ENCODE results near the gene SPINK5.

- TF ChIP-seq, protein P1, sequence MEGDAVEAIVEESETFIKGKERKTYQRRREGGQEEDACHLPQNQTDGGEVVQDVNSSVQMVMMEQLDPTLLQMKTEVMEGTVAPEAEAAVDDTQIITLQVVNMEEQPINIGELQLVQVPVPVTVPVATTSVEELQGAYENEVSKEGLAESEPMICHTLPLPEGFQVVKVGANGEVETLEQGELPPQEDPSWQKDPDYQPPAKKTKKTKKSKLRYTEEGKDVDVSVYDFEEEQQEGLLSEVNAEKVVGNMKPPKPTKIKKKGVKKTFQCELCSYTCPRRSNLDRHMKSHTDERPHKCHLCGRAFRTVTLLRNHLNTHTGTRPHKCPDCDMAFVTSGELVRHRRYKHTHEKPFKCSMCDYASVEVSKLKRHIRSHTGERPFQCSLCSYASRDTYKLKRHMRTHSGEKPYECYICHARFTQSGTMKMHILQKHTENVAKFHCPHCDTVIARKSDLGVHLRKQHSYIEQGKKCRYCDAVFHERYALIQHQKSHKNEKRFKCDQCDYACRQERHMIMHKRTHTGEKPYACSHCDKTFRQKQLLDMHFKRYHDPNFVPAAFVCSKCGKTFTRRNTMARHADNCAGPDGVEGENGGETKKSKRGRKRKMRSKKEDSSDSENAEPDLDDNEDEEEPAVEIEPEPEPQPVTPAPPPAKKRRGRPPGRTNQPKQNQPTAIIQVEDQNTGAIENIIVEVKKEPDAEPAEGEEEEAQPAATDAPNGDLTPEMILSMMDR (optimal IDR thresholded peaks at IDR 0.05 in 1 of 3, IDR thresholded peaks at IDR 0.05 in 1 of 3, conservative IDR thresholded peaks at IDR 0.05 in 1 of 3; ENCODE audit: extremely low read depth in 1 of 3, insufficient read depth in 2 of 3, low read length in 3 of 3) = no peak
- no peak for TF ChIP-seq EZH2 (IDR thresholded peaks at IDR 0.05; ENCODE audit: low read length)
Observed at GRCh38 chr5:148085977-148086705, 22.4 kb downstream of the SPINK5 start.

Data from keratinocyte (primary cell).